AG09309 (cell line): ENCODE results near the gene FGF14.

Source experiments
- DNase-seq: peaks from one replicate; pipeline ENCODE4 v3.0.0-alpha.2; 2010; ENCODE audit warnings: low read depth
- H3K4me3 ChIP-seq: 2 replicates; pipeline ENCODE4 v1.5.1; 2011; ENCODE audit warnings: mild to moderate bottlenecking, low read depth, low read length, moderate library complexity; ENCODE audit not compliant: control insufficient read depth
- CTCF ChIP-seq: IDR thresholded peaks from 2 replicates; pipeline ENCODE4 v1.5.1; 2011; ENCODE audit warnings: mild to moderate bottlenecking, low read depth, low read length, inconsistent platforms; ENCODE audit not compliant: insufficient read depth, control insufficient read depth; ENCODE audit errors: missing control alignments

FGF14 gene

GRCh38 chr13:102394158-102395053 lies 7.4 kb downstream of the FGF14 start:
- TF ChIP-seq CTCF: no peak
- DNase-seq: peak; percentile 24
- peak overlapping the region; percentile 74 for H3K4me3 ChIP-seq

- no peak for DNase-seq
- H3K4me3 ChIP-seq: no peak overlapping the region
Measured at GRCh38 chr13:102392481-102393209, 9.2 kb downstream of the FGF14 start.

DNA sequence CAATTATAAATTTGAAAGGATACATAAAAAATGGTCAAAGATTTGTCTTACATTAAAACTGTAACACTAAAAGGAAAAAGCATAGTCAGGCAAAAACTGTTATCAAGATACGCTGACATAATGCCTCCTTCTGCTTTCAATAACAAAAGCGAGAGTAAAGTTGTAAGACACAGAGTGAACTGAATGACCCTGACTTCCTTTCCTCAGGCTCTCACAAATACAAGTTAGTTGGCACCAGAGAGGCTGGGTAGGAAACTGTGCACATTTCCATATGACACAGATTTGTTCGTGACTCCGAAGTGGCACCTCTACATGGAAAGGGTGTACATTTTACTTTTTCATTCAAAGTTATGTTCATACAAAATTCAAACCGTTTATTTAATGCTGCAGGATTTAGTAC lies 15.4 kb downstream of the FGF14 start:
- TF ChIP-seq CTCF: no peak
- DNase-seq: no peak
- H3K4me3 ChIP-seq: no peak overlapping the region

More at GRCh38 chr13:102392481-102393209, 9.2 kb downstream of the FGF14 start:
- TF ChIP-seq CTCF: no peak

GRCh38 chr13:102380012-102380411 lies 21.8 kb downstream of the FGF14 start:
- H3K4me3 ChIP-seq: no peak overlapping the region

DNA sequence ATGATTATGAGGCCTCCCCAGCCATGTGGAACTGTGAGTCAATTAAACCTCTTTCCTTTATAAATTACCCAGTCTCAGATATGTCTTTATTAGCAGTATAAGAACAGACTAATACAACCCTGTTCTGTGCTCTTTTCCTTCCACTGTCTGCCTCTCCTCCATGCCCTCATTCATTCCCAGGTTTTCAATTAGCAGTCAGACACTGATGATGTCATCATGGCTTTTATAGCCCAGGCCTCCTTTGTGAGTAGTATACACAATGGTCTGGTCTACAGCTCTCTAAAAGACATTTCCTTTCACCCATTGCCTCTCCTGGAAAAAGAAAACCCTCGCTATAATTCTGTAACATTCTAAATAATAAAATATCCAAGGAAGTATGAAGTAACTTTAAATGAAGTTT lies 25.5 kb downstream of the FGF14 start:
- TF ChIP-seq CTCF: no peak
- no peak for DNase-seq
- H3K4me3 ChIP-seq: no peak overlapping the region

More at GRCh38 chr13:102380012-102380411, 21.8 kb downstream of the FGF14 start:
- TF ChIP-seq CTCF: no peak
- no peak for DNase-seq

GRCh38 chr13:102374726-102375125 lies 27.1 kb downstream of the FGF14 start:
- DNase-seq: no peak
- no peak overlapping the region for H3K4me3 ChIP-seq
- no peak for TF ChIP-seq CTCF
